ENCODE results near the gene RASSF7.

RASSF7 gene

GRCh38 chr11:578276-579035 lies 17.7 kb downstream of the RASSF7 start:
- no peak for TF ChIP-seq CTCF (conservative IDR thresholded peaks at IDR 0.05)
- peak overlapping the region; percentile 95; the same call in 1 of the 2 replicates for H3K27ac ChIP-seq

GRCh38 chr11:579830-580601 lies 19.2 kb downstream of the RASSF7 start:
- no peak overlapping the region for H3K27ac ChIP-seq
- TF ChIP-seq CTCF (conservative IDR thresholded peaks at IDR 0.05), result no peak

- no peak overlapping the region for H3K27ac ChIP-seq
- TF ChIP-seq CTCF (conservative IDR thresholded peaks at IDR 0.05), result no peak
Measured at GRCh38 chr11:581342-581741, 20.6 kb downstream of the RASSF7 start.

- no peak for TF ChIP-seq CTCF (conservative IDR thresholded peaks at IDR 0.05)
- H3K27ac ChIP-seq, result no peak overlapping the region
Measured at GRCh38 chr11:581752-582151, 21.0 kb downstream of the RASSF7 start.

GRCh38 chr11:584287-584686 lies 23.5 kb downstream of the RASSF7 start:
- H3K27ac ChIP-seq, result no peak overlapping the region
- TF ChIP-seq CTCF (conservative IDR thresholded peaks at IDR 0.05), result no peak

GRCh38 chr11:586376-587316 lies 25.9 kb downstream of the RASSF7 start:
- H3K27ac ChIP-seq, result no peak overlapping the region
- TF ChIP-seq CTCF (conservative IDR thresholded peaks at IDR 0.05), result no peak

GRCh38 chr11:587546-587945 lies 26.8 kb downstream of the RASSF7 start:
- TF ChIP-seq CTCF (conservative IDR thresholded peaks at IDR 0.05), result no peak
- H3K27ac ChIP-seq, result no peak overlapping the region
